Endothelial cell of hepatic sinusoid (primary cell): ENCODE data around the gene RFX2.
"Not testable (repeated sequence)": the region's sequence is repeated elsewhere in the genome, so short reads cannot be mapped to it uniquely, and the experiment has no call there.

Experiments used
- in situ Hi-C: cut with HindIII; loops from 2 replicates; pipeline ENCODE4 v1.10.0; 2017; ENCODE audit warnings: low sequenced_read_pairs

Gene RFX2

GRCh38 chr19:6020972-6021805 lies 89.1 kb downstream of the RFX2 start:
- in situ Hi-C loops, result no loop called here

GRCh38 chr19:6020166-6020882 lies 90.0 kb downstream of the RFX2 start:
- in situ Hi-C loops, result no loop called here

GRCh38 chr19:6018786-6019185 lies 91.5 kb downstream of the RFX2 start:
- in situ Hi-C loops, result no loop called here

GRCh38 chr19:6017576-6017975 lies 92.7 kb downstream of the RFX2 start:
- in situ Hi-C loops, result no loop called here

GRCh38 chr19:6015841-6016545 lies 94.3 kb downstream of the RFX2 start:
- in situ Hi-C loops, result no loop called here

- in situ Hi-C loops, result no loop called here
These were observed 95.7 kb downstream of the RFX2 start for GRCh38 chr19:6014551-6015135.

- in situ Hi-C loops, result no loop called here
These were observed 97.7 kb downstream of the RFX2 start for GRCh38 chr19:6012426-6013170.

- in situ Hi-C loops, result no loop called here
These were observed 98.5 kb downstream of the RFX2 start for GRCh38 chr19:6011794-6012193.

- in situ Hi-C loops, result no loop called here
These were observed 99.1 kb downstream of the RFX2 start for GRCh38 chr19:6011206-6011605.

- in situ Hi-C loops, result no loop called here
These were observed 100.2 kb downstream of the RFX2 start for GRCh38 chr19:6010107-6010506.

GRCh38 chr19:6007866-6008265 lies 102.4 kb downstream of the RFX2 start:
- in situ Hi-C loops, result no loop called here

GRCh38 chr19:6006896-6007295 lies 103.4 kb downstream of the RFX2 start:
- in situ Hi-C loops, result no loop called here

- in situ Hi-C loops, result not testable (repeated sequence)
These were observed 104.2 kb downstream of the RFX2 start for GRCh38 chr19:6006070-6006446.

- in situ Hi-C loops, result no loop called here
These were observed 104.8 kb downstream of the RFX2 start for GRCh38 chr19:6005321-6006069.

GRCh38 chr19:6003976-6004375 lies 106.3 kb downstream of the RFX2 start:
- in situ Hi-C loops, result no loop called here

- in situ Hi-C loops, result no loop called here
These were observed 107.7 kb downstream of the RFX2 start for GRCh38 chr19:6002591-6002990.

GRCh38 chr19:6000228-6000847 lies 110.0 kb downstream of the RFX2 start:
- in situ Hi-C loops, result no loop called here

- in situ Hi-C loops, result no loop called here
These were observed 110.6 kb downstream of the RFX2 start for GRCh38 chr19:5999693-6000092.

GRCh38 chr19:5997371-5997770 lies 112.9 kb downstream of the RFX2 start:
- in situ Hi-C loops, result no loop called here
